Measurements from ENCODE around the gene FDX2.
A peak's percentile ranks its signal among the peaks of the same experiment; 100 is the strongest.

The FDX2 gene

DNA sequence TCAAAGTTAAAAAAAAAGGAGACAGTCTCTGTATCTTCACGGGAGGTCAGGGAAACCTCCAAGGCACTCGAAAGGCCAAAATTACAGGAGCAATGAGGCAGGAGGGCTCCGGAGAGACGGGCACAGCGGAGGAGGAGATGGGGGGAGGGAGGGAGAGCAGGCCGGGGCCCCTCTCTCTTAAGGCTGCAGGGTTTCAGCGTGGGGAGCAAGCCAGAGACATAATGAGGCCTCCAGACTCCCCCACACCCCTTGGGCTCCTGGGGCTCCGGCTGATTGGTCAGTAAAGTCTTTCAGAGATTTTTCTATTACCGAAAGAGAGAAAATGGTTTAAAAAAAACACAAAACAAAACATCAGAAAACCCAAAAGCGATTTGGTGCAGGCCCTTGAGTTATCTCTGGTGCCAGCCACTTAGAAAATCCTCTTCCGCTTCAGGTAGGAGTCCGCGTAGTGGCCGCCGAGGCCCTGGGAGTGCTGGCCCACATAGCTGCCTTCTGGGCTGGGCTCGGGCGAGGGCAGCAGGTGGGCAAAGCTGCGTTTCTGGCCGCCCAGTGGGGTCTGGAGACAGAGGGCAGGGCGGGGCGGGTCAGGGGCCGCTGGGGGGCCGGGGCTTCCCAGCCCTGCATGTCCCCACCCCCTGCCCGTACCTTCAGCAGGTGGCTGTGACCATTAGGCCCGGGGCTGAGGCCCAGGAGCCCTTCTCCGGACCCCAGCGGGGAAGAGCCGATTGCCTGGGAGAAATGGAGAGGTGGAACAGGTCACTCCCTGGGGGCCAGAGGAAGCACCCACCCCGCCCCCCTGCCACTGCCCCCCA lies 1.4 kb upstream of the FDX2 start:
- peaks cover 33% of the 10 kb centered on the region for H3K36me3 ChIP-seq (ENCODE audit: control insufficient read depth, insufficient read depth, low read length, severe bottlenecking)
- no peak overlapping the region for H3K9ac ChIP-seq (ENCODE audit: low read length)
- no peaks in the 10 kb centered on the region for H3K9me3 ChIP-seq (ENCODE audit: control insufficient read depth, low read length)
- H3K4me1 ChIP-seq (ENCODE audit: control insufficient read depth, insufficient read depth, low read length) = no peaks in the 10 kb centered on the region
- DNase-seq (ENCODE audit: low read depth) = no peak
- H3K27me3 ChIP-seq (replicated peaks; ENCODE audit: control insufficient read depth, insufficient read depth, low read length) = no peaks in the 10 kb centered on the region
- no peak overlapping the region for H3K4me3 ChIP-seq (ENCODE audit: low read length)

DNA sequence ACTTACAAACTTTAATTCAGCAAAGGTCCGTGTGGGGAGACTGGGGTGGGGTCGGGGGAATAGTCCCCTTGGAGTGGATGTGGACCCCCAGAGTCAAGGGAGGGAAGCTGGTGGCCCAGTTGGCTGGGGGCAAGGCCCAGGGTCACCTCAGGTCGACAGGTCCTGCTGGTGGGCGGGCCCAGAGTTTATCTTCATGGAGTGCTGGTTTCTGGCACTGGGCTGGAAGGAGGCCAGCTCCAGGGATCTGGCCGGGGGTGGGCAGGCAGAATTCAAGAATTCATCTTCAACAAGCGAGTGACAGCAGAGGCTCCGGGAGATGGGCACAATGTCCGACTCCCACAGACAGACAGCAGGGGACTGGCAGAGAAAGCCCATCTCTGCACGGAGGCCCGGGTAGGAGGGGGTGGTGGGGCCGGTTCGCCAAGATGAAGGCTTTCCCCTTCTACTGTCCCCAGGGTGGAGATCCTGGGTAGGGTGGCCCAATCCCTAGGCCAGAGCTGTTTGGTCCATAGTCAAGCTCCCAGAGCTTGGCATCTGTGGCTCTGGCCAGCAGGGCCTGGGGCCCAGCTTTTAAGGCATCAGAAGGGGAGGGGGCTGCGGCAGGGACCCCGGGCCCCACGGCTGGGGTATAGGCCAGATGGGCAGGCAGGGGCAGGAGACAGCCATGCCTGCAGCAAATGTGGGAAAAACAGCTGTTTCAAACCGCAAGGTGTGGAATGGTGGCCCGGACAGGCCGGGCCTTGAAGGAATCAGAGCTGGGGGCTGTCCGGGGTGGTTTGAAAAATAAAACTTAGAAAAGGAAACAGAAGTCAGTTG lies 622 bp upstream of the FDX2 start:
- Histone ChIP-seq H3K4me1 (ENCODE audit: control insufficient read depth, insufficient read depth, low read length) (no peaks in the 10 kb centered on the region), H3K27me3 (replicated peaks; ENCODE audit: control insufficient read depth, insufficient read depth, low read length) (no peaks in the 10 kb centered on the region), H3K9me3 (ENCODE audit: control insufficient read depth, low read length) (no peaks in the 10 kb centered on the region), H3K9ac (ENCODE audit: low read length) (peak overlapping the region; percentile 88), H3K36me3 (ENCODE audit: control insufficient read depth, insufficient read depth, low read length, severe bottlenecking) (peaks cover 25% of the 10 kb centered on the region), H3K4me3 (ENCODE audit: low read length) (peak overlapping the region; percentile 93)
- no peak for DNase-seq (ENCODE audit: low read depth)

DNA sequence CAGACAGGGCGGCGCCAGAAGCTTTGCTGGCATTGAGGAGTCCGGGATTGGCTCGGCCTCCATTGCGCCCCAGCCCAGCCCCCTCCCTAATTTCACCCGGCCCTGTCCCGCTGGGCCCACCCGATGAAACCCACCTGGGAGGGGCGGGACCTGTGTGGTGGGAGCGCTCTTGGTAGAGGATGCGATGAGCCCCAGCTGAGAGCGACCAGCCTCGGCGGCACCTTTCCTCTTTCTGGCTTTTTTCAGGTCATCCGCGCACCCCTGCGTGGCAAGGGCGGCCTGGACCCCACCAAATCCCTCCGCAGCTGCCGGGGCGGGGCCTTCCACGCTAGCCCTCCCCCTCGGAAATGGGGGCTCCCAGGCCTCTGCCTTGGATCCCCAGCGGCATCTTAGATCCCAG lies 6.4 kb downstream of the FDX2 start, which contains the start of gene ZGLP1:
Gene ZGLP1 (minus strand): TSS at position 393 of the 400 bp plus-strand sequence.
- no peaks in the 10 kb centered on the region for H3K4me1 ChIP-seq (ENCODE audit: control insufficient read depth, insufficient read depth, low read length)
- peaks cover 5% of the 10 kb centered on the region for H3K36me3 ChIP-seq (ENCODE audit: control insufficient read depth, insufficient read depth, low read length, severe bottlenecking)
- no peaks in the 10 kb centered on the region for H3K9me3 ChIP-seq (ENCODE audit: control insufficient read depth, low read length)

DNA sequence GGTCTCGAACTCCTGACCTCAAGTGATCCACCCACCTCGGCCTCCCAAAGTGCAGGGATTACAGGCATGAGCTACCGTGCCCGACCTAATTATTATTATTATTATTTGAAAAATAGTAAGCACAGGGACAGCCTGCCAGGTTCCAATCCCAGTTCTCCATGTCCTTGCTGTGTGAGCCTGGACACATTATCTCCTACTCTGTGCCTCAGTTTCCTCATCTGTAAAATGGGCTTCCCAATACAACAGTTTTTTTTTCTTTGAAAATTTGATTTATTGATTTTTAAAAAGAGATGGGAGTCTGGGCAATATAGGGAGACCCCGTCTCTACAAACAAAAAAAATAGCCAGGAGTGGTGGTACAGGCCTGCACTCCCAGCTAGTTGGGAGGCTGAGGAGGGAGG lies 9.5 kb downstream of the FDX2 start:
- H3K9me3 ChIP-seq (ENCODE audit: control insufficient read depth, low read length) = no peaks in the 10 kb centered on the region
- H3K36me3 ChIP-seq (ENCODE audit: control insufficient read depth, insufficient read depth, low read length, severe bottlenecking) = peaks cover 5% of the 10 kb centered on the region
- no peak overlapping the region for H3K9ac ChIP-seq (ENCODE audit: low read length)
- DNase-seq (ENCODE audit: low read depth) = no peak
- H3K4me1 ChIP-seq (ENCODE audit: control insufficient read depth, insufficient read depth, low read length) = no peaks in the 10 kb centered on the region
- peaks cover under 1% of the 10 kb centered on the region for H3K27me3 ChIP-seq (replicated peaks; ENCODE audit: control insufficient read depth, insufficient read depth, low read length)
- H3K4me3 ChIP-seq (ENCODE audit: low read length) = no peak overlapping the region

More for the DNA sequence above, 6.4 kb downstream of the FDX2 start, which contains the start of gene ZGLP1:
- H3K9ac ChIP-seq (ENCODE audit: low read length) = no peak within 1 kb of the TSS
- no peaks in the 10 kb centered on the region for H3K27me3 ChIP-seq (replicated peaks; ENCODE audit: control insufficient read depth, insufficient read depth, low read length)
- DNase-seq (ENCODE audit: low read depth) = no peak
- no peak within 1 kb of the TSS for H3K4me3 ChIP-seq (ENCODE audit: low read length)

DNA sequence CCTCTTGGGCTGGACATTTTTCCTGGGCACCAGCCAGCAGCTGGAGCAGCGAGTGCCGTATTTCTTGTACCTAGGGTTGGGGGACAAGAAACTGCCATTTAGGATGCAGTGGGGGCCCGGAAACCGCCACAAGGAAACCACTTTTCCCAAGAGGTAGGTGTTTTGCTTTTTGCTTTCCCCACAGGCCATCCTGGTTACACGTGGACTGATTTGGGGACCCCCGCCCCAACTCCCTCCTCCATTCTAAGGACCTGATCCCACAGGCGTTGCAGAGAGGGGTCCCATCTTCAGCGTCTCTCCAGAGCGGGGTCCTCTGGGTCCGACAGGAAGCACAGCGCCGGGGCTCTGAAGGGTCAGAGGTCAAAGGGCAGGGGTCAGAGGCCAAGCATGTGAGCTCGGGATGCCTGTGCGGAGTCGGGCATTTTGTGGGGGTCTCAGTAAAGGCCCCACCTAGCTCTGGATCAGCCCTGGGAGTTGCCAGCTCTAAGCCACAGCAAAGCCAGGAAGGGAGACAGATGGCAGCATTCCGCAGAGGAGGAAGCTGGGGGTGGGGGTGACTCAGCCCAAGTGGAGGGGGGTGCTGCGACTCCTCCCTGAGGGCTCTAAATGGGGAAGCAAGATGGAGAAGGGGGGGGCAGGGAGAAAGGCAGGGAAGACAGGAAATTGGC lies 10.5 kb downstream of the FDX2 start:
- Histone ChIP-seq H3K4me1 (ENCODE audit: control insufficient read depth, insufficient read depth, low read length) (no peaks in the 10 kb centered on the region), H3K9ac (ENCODE audit: low read length) (no peak overlapping the region)
- DNase-seq (ENCODE audit: low read depth) = peak; percentile 47

DNA sequence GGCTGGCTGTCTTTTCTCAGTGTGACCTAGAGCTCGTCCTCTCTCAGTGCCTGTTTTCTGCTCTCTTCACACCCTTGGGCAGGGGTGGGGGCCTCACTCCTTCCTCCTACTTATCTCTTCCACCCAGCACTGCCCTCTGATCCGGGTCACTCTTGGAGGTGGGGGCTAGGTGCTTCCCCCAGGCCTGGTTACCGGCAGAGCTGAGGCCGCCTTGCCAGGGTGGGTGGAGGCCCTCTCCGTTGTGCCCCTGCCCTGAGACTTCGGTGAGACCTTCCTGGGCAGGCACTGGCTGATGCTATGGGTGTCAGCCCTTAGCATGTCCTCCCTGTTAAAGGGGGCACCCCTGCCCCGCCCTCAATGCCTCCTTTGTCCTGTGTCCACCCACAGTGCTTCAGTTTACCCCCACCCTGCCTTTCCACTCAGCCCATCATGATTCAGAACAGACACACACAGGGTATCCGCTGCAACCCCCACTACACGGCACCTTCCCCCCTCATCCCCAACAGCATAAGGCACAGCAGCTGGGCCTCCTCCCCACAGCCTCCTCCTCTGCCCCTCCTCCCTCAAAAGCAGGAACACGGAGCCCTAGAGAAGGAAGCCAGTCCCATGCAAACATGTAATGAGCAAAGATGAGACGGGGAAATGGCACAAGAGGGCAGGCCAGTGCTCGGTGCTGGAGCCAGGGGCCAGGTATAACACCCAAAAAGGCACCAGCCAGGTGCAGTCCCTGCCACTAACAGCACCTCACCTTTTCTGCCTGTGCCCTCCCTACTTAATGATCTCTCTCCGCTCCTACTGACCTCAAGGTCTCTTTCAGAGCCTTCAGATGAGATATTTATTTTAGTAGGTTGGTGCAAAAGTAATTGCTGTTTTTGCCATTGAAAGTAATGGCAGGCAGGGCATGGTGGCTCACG lies 16.0 kb downstream of the FDX2 start:
- DNase-seq (ENCODE audit: low read depth) = no peak
- Histone ChIP-seq H3K36me3 (ENCODE audit: control insufficient read depth, insufficient read depth, low read length, severe bottlenecking) (no peaks in the 10 kb centered on the region), H3K9ac (ENCODE audit: low read length) (no peak overlapping the region), H3K9me3 (ENCODE audit: control insufficient read depth, low read length) (no peaks in the 10 kb centered on the region), H3K27me3 (replicated peaks; ENCODE audit: control insufficient read depth, insufficient read depth, low read length) (peaks cover 24% of the 10 kb centered on the region), H3K4me3 (ENCODE audit: low read length) (no peak overlapping the region), H3K4me1 (ENCODE audit: control insufficient read depth, insufficient read depth, low read length) (peaks cover 5% of the 10 kb centered on the region)

More for the DNA sequence above, 10.5 kb downstream of the FDX2 start:
- H3K27me3 ChIP-seq (replicated peaks; ENCODE audit: control insufficient read depth, insufficient read depth, low read length) = peaks cover 3% of the 10 kb centered on the region
- peaks cover 4% of the 10 kb centered on the region for H3K36me3 ChIP-seq (ENCODE audit: control insufficient read depth, insufficient read depth, low read length, severe bottlenecking)
- H3K9me3 ChIP-seq (ENCODE audit: control insufficient read depth, low read length) = no peaks in the 10 kb centered on the region
- H3K4me3 ChIP-seq (ENCODE audit: low read length) = no peak overlapping the region

DNA sequence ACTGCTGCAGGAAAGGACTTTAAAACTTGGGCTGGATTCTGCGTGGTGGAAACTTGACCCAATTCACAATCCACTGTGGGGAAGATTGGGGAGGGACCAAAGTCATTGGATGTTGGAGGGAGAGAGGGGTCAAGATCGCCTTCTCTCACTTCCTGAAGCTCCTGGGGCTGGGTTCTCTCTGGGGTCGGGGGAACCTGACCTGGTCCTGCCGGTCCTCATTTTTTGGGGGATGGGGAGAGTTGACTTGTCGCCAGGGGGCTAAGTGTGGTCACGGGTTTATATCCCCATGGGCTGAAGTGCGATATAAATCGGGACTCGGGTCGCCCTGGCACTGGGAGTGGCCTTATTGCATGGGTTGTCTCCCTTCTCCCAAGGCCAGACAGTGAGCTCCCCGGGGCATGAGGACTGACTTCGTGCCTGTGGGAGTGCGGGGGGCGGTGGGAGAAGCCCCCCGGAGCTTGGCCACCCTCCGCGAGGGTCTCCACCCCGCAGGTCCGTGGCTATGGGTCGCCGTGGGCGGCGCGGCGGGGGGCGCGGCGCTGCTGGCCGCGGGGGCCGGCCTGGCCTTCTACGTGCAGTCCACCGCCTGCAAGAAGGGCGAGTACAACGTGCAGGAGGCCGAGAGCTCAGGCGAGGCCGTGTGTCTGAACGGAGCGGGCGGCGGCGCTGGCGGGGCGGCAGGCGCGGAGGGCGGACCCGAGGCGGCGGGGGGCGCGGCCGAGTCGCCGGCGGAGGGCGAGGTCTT lies 19.8 kb downstream of the FDX2 start:
- no peaks in the 10 kb centered on the region for H3K9me3 ChIP-seq (ENCODE audit: control insufficient read depth, low read length)
- no peak overlapping the region for H3K4me3 ChIP-seq (ENCODE audit: low read length)
- H3K4me1 ChIP-seq (ENCODE audit: control insufficient read depth, insufficient read depth, low read length) = peaks cover 16% of the 10 kb centered on the region
- H3K36me3 ChIP-seq (ENCODE audit: control insufficient read depth, insufficient read depth, low read length, severe bottlenecking) = no peaks in the 10 kb centered on the region
- no peak overlapping the region for H3K9ac ChIP-seq (ENCODE audit: low read length)
- no peak for DNase-seq (ENCODE audit: low read depth)
- H3K27me3 ChIP-seq (replicated peaks; ENCODE audit: control insufficient read depth, insufficient read depth, low read length) = peaks cover 53% of the 10 kb centered on the region

DNA sequence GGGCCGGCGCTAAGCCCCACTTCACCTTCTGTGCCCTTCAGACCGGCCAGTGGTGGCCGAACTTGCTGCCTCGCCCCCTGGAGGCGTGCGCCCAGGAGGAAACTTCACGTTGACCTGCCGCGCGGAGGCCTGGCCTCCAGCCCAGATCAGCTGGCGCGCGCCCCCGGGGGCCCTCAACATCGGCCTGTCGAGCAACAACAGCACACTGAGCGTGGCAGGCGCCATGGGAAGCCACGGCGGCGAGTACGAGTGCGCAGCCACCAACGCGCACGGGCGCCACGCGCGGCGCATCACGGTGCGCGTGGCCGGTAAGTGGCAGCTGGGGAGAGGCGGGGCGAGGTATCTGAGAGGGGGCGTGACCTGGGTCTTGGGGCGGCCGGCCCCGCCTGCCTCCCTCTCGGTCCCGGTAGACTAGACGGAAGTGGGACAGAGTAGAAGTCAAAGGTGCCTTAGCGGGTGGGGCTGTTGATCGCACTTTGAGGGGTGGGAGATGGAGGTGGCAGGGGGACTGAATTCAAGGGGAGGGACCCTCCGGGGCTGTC lies 20.4 kb downstream of the FDX2 start:
- Histone ChIP-seq H3K4me3 (ENCODE audit: low read length) (no peak overlapping the region), H3K9ac (ENCODE audit: low read length) (no peak overlapping the region), H3K4me1 (ENCODE audit: control insufficient read depth, insufficient read depth, low read length) (peaks cover 22% of the 10 kb centered on the region), H3K27me3 (replicated peaks; ENCODE audit: control insufficient read depth, insufficient read depth, low read length) (peaks cover 60% of the 10 kb centered on the region), H3K9me3 (ENCODE audit: control insufficient read depth, low read length) (no peaks in the 10 kb centered on the region), H3K36me3 (ENCODE audit: control insufficient read depth, insufficient read depth, low read length, severe bottlenecking) (no peaks in the 10 kb centered on the region)
- no peak for DNase-seq (ENCODE audit: low read depth)

DNA sequence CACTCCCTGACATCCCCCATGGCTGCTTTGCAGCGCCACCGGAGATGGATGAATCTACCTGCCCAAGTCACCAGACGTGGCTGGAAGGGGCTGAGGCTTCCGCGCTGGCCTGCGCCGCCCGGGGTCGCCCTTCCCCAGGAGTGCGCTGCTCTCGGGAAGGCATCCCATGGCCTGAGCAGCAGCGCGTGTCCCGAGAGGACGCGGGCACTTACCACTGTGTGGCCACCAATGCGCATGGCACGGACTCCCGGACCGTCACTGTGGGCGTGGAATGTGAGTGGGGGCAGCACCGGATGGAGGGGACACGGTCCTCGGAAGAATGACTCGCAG lies 21.5 kb downstream of the FDX2 start:
- Histone ChIP-seq H3K27me3 (replicated peaks; ENCODE audit: control insufficient read depth, insufficient read depth, low read length) (peaks cover 61% of the 10 kb centered on the region), H3K36me3 (ENCODE audit: control insufficient read depth, insufficient read depth, low read length, severe bottlenecking) (no peaks in the 10 kb centered on the region), H3K9ac (ENCODE audit: low read length) (no peak overlapping the region), H3K9me3 (ENCODE audit: control insufficient read depth, low read length) (no peaks in the 10 kb centered on the region), H3K4me3 (ENCODE audit: low read length) (no peak overlapping the region), H3K4me1 (ENCODE audit: control insufficient read depth, insufficient read depth, low read length) (peaks cover 22% of the 10 kb centered on the region)
- no peak for DNase-seq (ENCODE audit: low read depth)
